SK-MEL-5 (cell line): Measurements from ENCODE around the gene MYO15B. TPM values are rescaled to one million over a fixed set of nuclear protein-coding genes. Genes with fewer than 3 reads are reported as not detected.

ENCODE experiments used
- DNase-seq: peaks from one replicate; pipeline ENCODE4 v3.0.0-alpha.2; 2016; ENCODE audit warnings: low read depth, low spot score
- in situ Hi-C: cut with HindIII; loops from 2 replicates; pipeline ENCODE4 v1.10.0; 2016; ENCODE audit warnings: low sequenced_read_pairs, high pct_unique_total_duplicates, low pct_unique_long_range_greater_than_20kb
- polyA plus RNA-seq, 2 experiments: library from polyadenylated mRNA; depleted of rRNA; stranded (reverse); fragments of >200 nt; gene quantifications; 2 replicates each; pipeline ENCODE4 v1.2.3, GENCODE V29; 2015
- total RNA-seq: library from RNA; depleted of rRNA; stranded (reverse); fragments of >200 nt; shearing (Covaris generic); gene quantifications from 2 replicates; pipeline ENCODE4 v1.2.3, GENCODE V29; 2014; rRNA removed

Gene MYO15B
- total RNA-seq: 1.6 and 2.6 TPM in 2 replicates
- polyA plus RNA-seq (2015; cell fraction: cytosol; rRNA removed): 0.58 and 5.7 TPM in 2 replicates
- 31.8 and 32.4 TPM in 2 replicates for polyA plus RNA-seq (2015; cell fraction: nucleus; rRNA removed)

- no peak for DNase-seq
Measured at GRCh38 chr17:75587675-75588595, at the start of gene MYO15B. MYO15B (plus strand) TSS chr17:75587800; CDS start chr17:75588058, 258 bp downstream.

GRCh38 chr17:75539967-75540729 lies 47.5 kb upstream of the MYO15B start:
- DNase-seq: no peak
- in situ Hi-C loops: no loop called here

More at GRCh38 chr17:75587675-75588595, at the start of gene MYO15B:
- in situ Hi-C loops: no loop called here

GRCh38 chr17:75540923-75541503 lies 46.6 kb upstream of the MYO15B start:
- in situ Hi-C loops: no loop called here
- no peak for DNase-seq

GRCh38 chr17:75542229-75542628 lies 45.4 kb upstream of the MYO15B start:
- DNase-seq: no peak
- in situ Hi-C loops: no loop called here

GRCh38 chr17:75542728-75543336 lies 44.8 kb upstream of the MYO15B start:
- no peak for DNase-seq
- in situ Hi-C loops: no loop called here

GRCh38 chr17:75544250-75544649 lies 43.4 kb upstream of the MYO15B start:
- in situ Hi-C loops: no loop called here
- no peak for DNase-seq

GRCh38 chr17:75546181-75546580 lies 41.4 kb upstream of the MYO15B start:
- DNase-seq: no peak
- in situ Hi-C loops: no loop called here

- DNase-seq: no peak
- in situ Hi-C loops: no loop called here
Measured at GRCh38 chr17:75547091-75547490, 40.5 kb upstream of the MYO15B start.

GRCh38 chr17:75548813-75549212 lies 38.8 kb upstream of the MYO15B start:
- DNase-seq: no peak
- in situ Hi-C loops: no loop called here

- in situ Hi-C loops: no loop called here
- DNase-seq: no peak
Measured at GRCh38 chr17:75549246-75550138, 38.1 kb upstream of the MYO15B start.

- no peak for DNase-seq
- in situ Hi-C loops: no loop called here
Measured at GRCh38 chr17:75550139-75550465, 37.5 kb upstream of the MYO15B start.

GRCh38 chr17:75551266-75551665 lies 36.3 kb upstream of the MYO15B start:
- in situ Hi-C loops: no loop called here
- DNase-seq: no peak

- in situ Hi-C loops: no loop called here
Measured at GRCh38 chr17:75552425-75553294, 34.9 kb upstream of the MYO15B start.

GRCh38 chr17:75553295-75554110 lies 34.1 kb upstream of the MYO15B start:
- DNase-seq: no peak
- in situ Hi-C loops: no loop called here

More at GRCh38 chr17:75552425-75553294, 34.9 kb upstream of the MYO15B start:
- DNase-seq: no peak

GRCh38 chr17:75555679-75556153 lies 31.9 kb upstream of the MYO15B start:
- in situ Hi-C loops: no loop called here
- no peak for DNase-seq
